Fibroblast of lung (primary cell): ENCODE measurements around the gene SIKE1.

Source experiments
- EZH2 ChIP-seq: IDR thresholded peaks from 2 replicates; pipeline ENCODE4 v1.5.1; 2012; ENCODE audit warnings: low read length, control low read depth, mild to moderate bottlenecking; ENCODE audit errors: missing control alignments
- TF ChIP-seq, protein P1 (sequence below), 2 donors: IDR thresholded peaks in 1 of 2; conservative IDR thresholded peaks in 1 of 2; 1 replicate in 1 of 2; 2 replicates in 1 of 2; pipeline ENCODE4 v1.5.1; 2011 to 2012; ENCODE audit warnings: low read length in 2 of 2, control low read depth in 1 of 2, inconsistent platforms in 1 of 2, low read depth in 1 of 2, mild to moderate bottlenecking in 1 of 2

GRCh38 chr1:114723915-114724314, 56.6 kb downstream of the SIKE1 start:
- TF ChIP-seq, protein P1, sequence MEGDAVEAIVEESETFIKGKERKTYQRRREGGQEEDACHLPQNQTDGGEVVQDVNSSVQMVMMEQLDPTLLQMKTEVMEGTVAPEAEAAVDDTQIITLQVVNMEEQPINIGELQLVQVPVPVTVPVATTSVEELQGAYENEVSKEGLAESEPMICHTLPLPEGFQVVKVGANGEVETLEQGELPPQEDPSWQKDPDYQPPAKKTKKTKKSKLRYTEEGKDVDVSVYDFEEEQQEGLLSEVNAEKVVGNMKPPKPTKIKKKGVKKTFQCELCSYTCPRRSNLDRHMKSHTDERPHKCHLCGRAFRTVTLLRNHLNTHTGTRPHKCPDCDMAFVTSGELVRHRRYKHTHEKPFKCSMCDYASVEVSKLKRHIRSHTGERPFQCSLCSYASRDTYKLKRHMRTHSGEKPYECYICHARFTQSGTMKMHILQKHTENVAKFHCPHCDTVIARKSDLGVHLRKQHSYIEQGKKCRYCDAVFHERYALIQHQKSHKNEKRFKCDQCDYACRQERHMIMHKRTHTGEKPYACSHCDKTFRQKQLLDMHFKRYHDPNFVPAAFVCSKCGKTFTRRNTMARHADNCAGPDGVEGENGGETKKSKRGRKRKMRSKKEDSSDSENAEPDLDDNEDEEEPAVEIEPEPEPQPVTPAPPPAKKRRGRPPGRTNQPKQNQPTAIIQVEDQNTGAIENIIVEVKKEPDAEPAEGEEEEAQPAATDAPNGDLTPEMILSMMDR (conservative IDR thresholded peaks at IDR 0.05 in 1 of 2, IDR thresholded peaks at IDR 0.05 in 1 of 2; ENCODE audit: low read depth in 1 of 2, low read length in 2 of 2), result no peak
- no peak for TF ChIP-seq EZH2
